ENCODE measurements around the gene HIF3A. TPM values are rescaled to one million over a fixed set of nuclear protein-coding genes. Genes with fewer than 3 reads are reported as not detected.

Gene HIF3A
- total RNA-seq, 1 experiment from 2014 or later: 31.9 TPM

DNA sequence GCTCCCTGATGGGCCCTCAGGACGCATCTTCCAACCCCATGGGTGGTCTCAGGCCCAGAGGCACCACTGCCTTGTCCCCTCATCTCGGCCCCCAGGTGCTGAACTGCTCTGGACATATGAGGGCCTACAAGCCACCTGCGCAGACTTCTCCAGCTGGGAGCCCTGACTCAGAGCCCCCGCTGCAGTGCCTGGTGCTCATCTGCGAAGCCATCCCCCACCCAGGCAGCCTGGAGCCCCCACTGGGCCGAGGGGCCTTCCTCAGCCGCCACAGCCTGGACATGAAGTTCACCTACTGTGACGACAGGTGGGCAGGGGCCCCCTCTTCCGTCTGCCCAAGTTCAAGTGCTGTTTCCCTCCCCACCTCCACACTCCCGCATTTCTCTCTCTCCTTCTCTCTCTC, 12.2 kb downstream of the HIF3A start:
- no peak for DNase-seq
- Histone ChIP-seq H3K9me3 (ENCODE audit: control insufficient read depth, low read depth, low read length) (peaks cover 11% of the 10 kb centered on the region), H2BK15ac (ENCODE audit: low read depth, low read length) (no peak overlapping the region), H3K56ac (ENCODE audit: insufficient read length, low read depth, low read length) (no peak overlapping the region), H4K20me1 (ENCODE audit: control insufficient read depth, insufficient read depth, insufficient read length) (no peaks in the 10 kb centered on the region), H3K23me2 (ENCODE audit: insufficient read length, low read depth, low read length, poor library complexity, severe bottlenecking) (no peaks in the 10 kb centered on the region), H2AK5ac (ENCODE audit: insufficient read length, low read length) (no peak overlapping the region), H2BK20ac (ENCODE audit: low read depth, low read length, poor library complexity, severe bottlenecking) (no peak overlapping the region), H3K4me2 (ENCODE audit: insufficient read depth, insufficient read length, low read length) (no peak overlapping the region), H2BK12ac (ENCODE audit: insufficient read length, low read depth, low read length) (no peak overlapping the region), H3K14ac (ENCODE audit: insufficient read depth, low read length) (no peak overlapping the region), H3K23ac (ENCODE audit: insufficient read length, low read depth, low read length) (no peak overlapping the region), H2AFZ (ENCODE audit: low read length) (no peak overlapping the region), H4K91ac (ENCODE audit: insufficient read length, low read depth, low read length) (no peak overlapping the region), H3K18ac (ENCODE audit: insufficient read length, low read depth, low read length) (no peak overlapping the region), H2BK5ac (ENCODE audit: insufficient read length, low read length) (no peak overlapping the region), H3K4me1 (ENCODE audit: insufficient read depth, low read length) (no peaks in the 10 kb centered on the region), H3K27ac (ENCODE audit: insufficient read length, low read depth, low read length) (no peak overlapping the region), H3K79me2 (ENCODE audit: insufficient read depth, low read length) (no peaks in the 10 kb centered on the region), H3K27me3 (ENCODE audit: insufficient read depth, low read length) (no peaks in the 10 kb centered on the region), H3T11ph (ENCODE audit: low read length) (no peak overlapping the region), H3K79me1 (ENCODE audit: insufficient read depth, low read depth, low read length, poor library complexity, severe bottlenecking) (peaks cover 3% of the 10 kb centered on the region), H4K5ac (ENCODE audit: insufficient read length, low read depth, low read length) (no peak overlapping the region), H3K9ac (ENCODE audit: extremely low read depth, insufficient read length, low read length) (no peak overlapping the region), H2BK120ac (ENCODE audit: low read depth, low read length, poor library complexity, severe bottlenecking) (no peak overlapping the region), H3K4ac (ENCODE audit: low read depth, low read length) (no peak overlapping the region), H4K8ac (replicated peaks; ENCODE audit: insufficient read length, low read depth, low read length) (no peak overlapping the region)
- Mint-ChIP-seq H3K36me3 (ENCODE audit: insufficient read depth in 1 of 3, low read depth in 3 of 3) (peaks cover 53 to 76% (median 75%) of the 10 kb centered on the region in 3 experiments), H3K27me3 (ENCODE audit: low read depth) (no peaks in the 10 kb centered on the region; the same call in 1 of the 2 replicates), H3K27ac (peak overlapping the region in 1 of 3 experiments; percentile 77; a peak in 2 of 7 replicates), H3K9me3 (peaks cover 24 to 25% of the 10 kb centered on the region in 2 experiments), H3K4me1 (peaks cover 3 to 7% of the 10 kb centered on the region in 2 experiments), H3K4me3 (no peak overlapping the region)
- TF ChIP-seq, protein P1, sequence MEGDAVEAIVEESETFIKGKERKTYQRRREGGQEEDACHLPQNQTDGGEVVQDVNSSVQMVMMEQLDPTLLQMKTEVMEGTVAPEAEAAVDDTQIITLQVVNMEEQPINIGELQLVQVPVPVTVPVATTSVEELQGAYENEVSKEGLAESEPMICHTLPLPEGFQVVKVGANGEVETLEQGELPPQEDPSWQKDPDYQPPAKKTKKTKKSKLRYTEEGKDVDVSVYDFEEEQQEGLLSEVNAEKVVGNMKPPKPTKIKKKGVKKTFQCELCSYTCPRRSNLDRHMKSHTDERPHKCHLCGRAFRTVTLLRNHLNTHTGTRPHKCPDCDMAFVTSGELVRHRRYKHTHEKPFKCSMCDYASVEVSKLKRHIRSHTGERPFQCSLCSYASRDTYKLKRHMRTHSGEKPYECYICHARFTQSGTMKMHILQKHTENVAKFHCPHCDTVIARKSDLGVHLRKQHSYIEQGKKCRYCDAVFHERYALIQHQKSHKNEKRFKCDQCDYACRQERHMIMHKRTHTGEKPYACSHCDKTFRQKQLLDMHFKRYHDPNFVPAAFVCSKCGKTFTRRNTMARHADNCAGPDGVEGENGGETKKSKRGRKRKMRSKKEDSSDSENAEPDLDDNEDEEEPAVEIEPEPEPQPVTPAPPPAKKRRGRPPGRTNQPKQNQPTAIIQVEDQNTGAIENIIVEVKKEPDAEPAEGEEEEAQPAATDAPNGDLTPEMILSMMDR (conservative IDR thresholded peaks at IDR 0.05): no peak
- no CpG with 5 or more reads among the region's 10 CpGs for WGBS (ENCODE audit: extremely low coverage, insufficient read length, low lambda C conversion rate)

Data from H9 (cell line).